Hepatocyte (in vitro differentiated cells): Measurements from ENCODE around the gene PSMA1.

ENCODE experiments used
- CTCF ChIP-seq: fragments of 200-600 bp; sonication (generic); IDR thresholded peaks from 2 replicates; pipeline ENCODE4 v1.5.1; 2016; ENCODE audit warnings: antibody characterized with exemption, mild to moderate bottlenecking; ENCODE audit not compliant: poor library complexity
- EZH2phosphoT487 ChIP-seq: fragments of 200-600 bp; sonication (generic); IDR thresholded peaks from one replicate; pipeline ENCODE4 v1.6.1; 2018; ENCODE audit warnings: antibody characterized with exemption, mild to moderate bottlenecking, low read depth, moderate library complexity; ENCODE audit not compliant: unreplicated experiment, severe bottlenecking

GRCh38 chr11:14503023-14503422 is 17.2 kb downstream of the PSMA1 start:
- TF ChIP-seq CTCF: no peak
- no peak for TF ChIP-seq EZH2phosphoT487
